Measurements from ENCODE around the gene PIRT.
"Not testable (repeated sequence)": the region's sequence is repeated elsewhere in the genome, so short reads cannot be mapped to it uniquely, and the experiment has no call there.

PIRT gene

GRCh38 chr17:10837921-10838320 lies at the start of gene PIRT:
Gene PIRT (minus strand): TSS chr17:10838087. CDS start chr17:10825645, 12,442 bp downstream.
- peak in 1 of 2 experiments; percentile 13 for DNase-seq

DNA sequence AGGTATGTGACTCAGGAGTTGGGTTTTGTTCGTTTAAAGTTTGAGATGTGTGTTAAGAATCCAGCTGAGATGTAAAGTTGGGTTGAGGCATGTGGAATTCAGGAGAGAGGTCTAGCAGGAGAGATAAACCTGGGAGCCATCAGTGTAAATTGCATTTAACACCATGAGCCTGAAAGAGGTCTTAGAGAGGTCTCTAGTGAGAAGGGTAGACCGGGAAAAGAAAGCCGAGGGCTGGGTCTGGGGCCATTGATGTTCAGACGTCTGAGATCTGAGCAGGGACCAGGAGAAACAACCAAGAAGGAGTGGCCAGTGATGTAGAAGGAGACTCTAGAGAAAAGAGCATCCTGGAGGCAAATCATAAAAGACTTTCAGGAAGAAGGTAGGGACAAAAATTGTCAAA lies 44.1 kb upstream of the PIRT start:
- no peak for DNase-seq

DNA sequence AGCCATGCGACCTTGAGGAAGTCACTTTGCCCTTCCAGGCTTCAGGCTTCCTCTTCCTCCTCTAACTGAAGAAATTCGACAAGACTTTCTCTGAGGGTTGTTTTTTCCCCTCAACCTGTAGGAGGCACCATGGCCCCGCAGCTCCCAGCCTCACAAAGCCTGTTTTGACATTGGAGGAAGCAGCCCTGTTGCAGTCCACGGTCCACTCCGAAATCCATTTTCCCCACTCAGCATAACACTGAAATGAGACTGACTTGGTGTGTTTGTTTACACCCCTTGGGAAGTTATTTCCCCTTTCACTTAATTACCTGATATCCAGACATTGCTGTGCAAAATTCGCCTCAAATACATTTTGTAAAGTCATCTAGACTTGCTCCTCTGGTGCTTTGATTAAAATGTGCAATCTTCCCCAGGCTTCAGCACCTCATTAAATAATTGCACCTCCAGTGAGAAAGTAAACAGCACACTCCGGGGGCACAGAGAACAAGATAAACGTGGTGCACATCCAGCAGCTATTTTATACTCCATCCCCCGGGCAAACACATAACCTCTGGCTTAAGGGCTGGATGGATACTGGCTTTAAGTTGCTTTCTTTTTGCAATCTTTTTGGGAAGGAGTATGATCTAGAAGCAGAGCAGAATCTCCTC lies 41.4 kb upstream of the PIRT start:
- DNase-seq: peak in 1 of 2 experiments; percentile 9

DNA sequence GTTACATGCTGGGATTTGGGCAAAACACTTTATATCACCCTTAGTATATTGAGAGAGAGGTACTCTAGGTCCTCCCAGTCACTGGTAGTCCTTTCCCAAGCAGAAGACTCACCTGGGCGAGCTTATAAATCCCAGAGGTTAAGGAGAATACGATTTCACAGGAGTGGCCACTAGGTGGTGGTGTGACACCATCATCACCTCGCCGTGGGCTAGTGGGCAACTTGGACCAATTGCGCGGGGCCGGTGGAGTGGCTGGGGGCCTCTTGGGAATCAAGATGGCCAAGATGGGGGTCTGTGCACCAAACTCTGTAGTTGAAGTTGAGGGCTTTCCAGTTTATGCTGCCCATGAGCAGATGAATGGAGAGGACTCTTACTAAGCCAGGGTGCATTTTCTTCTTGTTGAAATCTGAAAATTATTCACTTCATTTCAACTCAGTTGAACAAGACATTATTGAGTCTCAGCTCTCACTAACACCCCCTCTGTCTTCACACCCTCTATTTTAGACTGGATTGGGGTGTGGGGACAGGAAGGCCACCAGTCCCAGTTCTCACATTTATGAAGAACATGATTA lies 38.2 kb upstream of the PIRT start:
- peak; percentile 48 to 51 for DNase-seq

GRCh38 chr17:10875430-10875851 lies 37.6 kb upstream of the PIRT start:
- no peak for DNase-seq

DNA sequence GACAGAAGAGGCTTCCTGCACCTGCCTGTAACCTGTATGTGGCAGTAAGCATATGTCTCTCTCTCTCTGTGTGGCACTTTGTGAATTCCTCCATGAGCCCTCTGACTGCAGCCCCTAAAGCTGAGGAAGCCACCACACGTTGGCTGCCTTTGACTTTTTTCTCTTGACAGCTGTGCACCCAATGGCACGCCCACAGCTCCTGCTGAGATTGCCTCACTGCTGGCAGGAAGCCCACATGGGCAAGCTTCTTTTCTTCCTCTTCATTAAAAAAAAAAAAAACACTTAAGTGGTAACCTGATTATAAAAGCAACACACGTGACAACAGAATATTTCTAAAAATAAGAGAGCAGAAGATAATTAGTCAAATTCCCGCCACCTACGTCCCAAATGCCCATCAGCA lies 34.0 kb upstream of the PIRT start:
- DNase-seq: peak in 1 of 2 experiments; percentile 3

DNA sequence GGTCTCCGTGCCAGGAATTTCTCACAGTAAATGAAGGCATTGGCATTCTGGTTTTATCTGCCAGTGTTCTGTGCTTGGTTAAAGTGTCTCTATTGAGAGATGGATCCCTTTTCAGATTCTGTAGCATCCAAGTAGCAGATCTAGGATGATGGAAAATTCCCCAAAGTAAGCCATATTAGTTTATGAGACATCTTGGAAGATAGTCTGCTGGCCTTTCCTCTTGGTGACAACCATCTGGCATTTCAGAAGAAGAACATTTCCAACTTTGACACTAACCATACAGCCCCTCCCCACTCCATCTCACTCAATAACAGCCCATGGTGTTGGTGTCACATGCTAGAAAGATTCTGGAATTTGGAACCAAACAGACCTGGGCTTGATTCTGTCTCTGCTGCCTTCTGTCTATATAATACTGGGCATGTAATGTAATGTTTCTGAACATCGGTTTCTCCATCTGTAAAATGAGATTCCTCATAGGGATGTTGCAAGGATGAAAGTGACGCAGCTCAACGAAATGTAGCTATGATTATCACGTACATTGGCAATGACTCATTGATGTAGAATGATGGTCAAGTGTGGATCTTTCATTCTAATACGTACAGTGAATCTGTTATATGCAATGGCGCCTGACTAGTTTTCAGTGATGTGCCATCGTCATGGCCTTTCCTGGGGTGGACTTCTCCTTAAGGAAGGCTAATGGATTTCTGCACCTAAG lies 32.6 kb upstream of the PIRT start:
- DNase-seq: no peak

- DNase-seq: not testable (repeated sequence)
These were observed 30.9 kb upstream of the PIRT start for GRCh38 chr17:10868744-10869143.

DNA sequence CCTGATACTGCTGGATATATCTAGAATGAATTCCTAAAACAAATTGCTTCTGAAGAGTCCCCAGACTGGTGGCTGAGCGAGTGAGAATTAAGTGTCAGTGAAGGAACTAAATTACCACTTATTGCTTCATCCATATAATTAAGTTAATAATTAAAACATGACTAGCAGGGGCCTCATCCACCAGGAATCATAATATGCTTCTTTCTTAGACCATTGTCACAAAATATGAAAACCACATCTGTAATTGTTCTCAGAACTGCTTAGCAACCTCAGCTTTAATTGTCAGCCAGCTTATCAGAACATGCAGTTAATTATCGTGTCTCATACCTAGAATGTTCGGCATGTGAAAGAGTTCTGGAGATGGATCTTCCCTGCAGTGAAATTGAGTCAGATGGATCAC lies 21.2 kb upstream of the PIRT start:
- DNase-seq: no peak

GRCh38 chr17:10857976-10858375 lies 20.1 kb upstream of the PIRT start:
- no peak for DNase-seq

GRCh38 chr17:10846636-10847035 lies 8.7 kb upstream of the PIRT start:
- not testable (repeated sequence) for DNase-seq

DNA sequence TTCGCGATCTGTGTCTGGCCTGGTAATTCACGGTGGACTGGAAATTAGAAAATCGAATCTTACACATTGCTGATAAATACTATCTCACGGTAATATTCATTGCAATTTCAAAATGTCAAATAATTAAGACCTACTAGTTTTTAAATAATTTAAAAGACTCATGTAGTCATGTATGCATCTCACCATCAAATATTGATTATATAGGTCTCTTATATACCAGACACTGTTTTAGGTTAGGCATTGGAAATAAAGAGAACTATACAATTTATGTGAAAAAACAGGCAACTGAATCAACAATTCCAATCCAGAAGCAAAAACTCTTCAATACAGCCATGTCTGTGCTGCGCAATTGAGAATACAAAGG lies 7.5 kb upstream of the PIRT start:
- no peak for DNase-seq

GRCh38 chr17:10844621-10845387 lies 6.9 kb upstream of the PIRT start:
- DNase-seq: peak; percentile 53 to 65

DNA sequence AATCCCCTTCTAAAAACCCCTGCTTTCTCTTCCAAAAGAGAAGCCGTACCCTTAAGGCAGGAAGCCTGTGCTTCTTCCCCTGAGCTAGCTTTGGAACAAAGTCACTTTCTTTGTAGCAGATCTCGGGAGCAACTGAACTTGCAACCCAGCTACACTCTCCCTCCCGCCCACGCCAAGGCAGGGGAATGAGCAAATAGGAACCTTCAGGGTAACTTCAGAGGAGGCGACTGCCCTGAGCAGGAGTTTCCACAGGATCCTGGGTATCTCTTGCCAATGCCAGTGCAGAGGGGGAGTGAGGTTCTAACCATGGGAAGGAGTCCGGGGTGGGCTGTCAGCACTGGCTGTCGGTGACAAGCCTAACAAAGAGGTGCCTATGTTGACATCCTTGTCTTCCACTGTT lies 5.9 kb upstream of the PIRT start:
- DNase-seq: no peak

GRCh38 chr17:10842658-10843057 lies 4.8 kb upstream of the PIRT start:
- no peak for DNase-seq

DNA sequence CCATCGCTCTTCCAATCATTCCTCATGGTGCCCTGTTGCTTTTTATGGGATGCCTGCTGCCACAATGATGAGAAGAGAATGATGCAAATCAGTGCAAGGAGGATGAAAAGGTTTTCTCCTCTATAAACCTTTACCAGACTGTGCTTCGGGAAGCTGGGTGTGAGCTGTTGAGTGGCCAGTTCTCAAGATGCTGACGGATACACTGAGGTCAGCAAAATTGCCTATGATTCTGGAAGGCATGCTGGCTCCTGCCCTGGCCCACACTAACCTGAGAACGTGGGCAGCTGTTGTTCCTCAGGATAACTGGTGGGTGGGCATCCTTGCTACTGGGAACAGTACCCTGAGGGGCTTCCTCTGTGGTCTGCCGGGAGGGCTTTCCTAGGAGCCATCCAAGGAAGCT lies 795 bp upstream of the PIRT start:
- DNase-seq: no peak

- DNase-seq: peak; percentile 24 to 66
These were observed 809 bp downstream of the PIRT start for GRCh38 chr17:10836966-10837590.

GRCh38 chr17:10836145-10836544 lies 1.7 kb downstream of the PIRT start:
- no peak for DNase-seq

GRCh38 chr17:10831696-10832095 lies 6.2 kb downstream of the PIRT start:
- no peak for DNase-seq

DNA sequence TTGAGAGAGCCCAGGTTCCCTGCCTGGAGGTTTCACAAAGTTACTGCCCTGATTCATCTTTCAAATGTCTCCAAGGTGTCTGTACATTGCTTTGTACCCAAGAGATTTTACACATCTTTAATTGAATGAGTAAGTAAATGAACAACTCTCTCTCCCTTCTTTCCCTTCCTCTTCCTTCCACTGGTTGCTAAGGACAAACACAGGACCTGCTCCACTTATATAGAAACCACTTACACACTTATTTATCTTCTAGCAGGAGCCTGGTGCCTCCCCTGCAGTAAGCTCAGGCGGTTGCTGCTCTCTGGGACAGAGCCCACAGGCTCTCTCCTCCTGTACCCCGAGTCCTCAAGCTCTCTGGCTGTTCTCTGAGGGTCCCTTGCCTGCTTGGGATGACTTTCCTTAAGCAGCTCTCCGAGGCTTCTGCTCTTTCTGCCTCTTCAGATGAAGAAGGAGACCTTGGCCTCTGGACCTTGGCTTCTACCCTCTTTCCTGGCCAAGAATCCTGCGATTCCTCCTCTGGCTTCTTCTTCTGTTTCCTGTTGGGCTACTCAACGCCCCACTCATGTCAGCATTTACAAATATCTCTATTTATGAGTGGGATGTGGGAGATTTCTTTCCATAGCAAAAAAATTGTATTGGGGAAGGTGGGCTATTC lies 9.9 kb downstream of the PIRT start:
- no peak for DNase-seq

GRCh38 chr17:10824874-10825273 lies 13.0 kb downstream of the PIRT start:
- no peak for DNase-seq

GRCh38 chr17:10821770-10822169 lies 16.1 kb downstream of the PIRT start:
- no peak for DNase-seq

DNA sequence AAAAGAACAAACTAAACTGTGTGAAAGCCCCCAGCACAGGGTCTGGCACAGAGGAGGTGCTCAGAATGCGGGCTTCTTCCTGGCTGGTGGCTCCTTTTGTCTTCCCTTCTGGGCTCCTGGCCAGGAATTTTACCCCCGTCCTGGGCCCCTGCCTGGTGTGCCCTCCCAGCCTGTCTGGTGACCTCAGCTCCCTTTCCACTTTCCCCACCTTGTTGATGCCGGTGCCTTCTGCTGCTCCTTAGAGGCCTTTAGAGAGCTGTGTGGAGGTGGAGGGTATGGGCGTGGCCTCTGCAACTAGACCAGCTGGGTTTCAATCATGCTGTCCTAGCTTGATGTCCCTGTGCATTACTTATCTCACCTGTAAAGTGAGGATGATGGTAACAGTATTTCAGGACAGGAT lies 16.8 kb downstream of the PIRT start:
- DNase-seq: no peak
